HepG2 (cell line): ENCODE measurements around the gene DLL4. TPM values are rescaled to one million over a fixed set of nuclear protein-coding genes. Genes with fewer than 3 reads are reported as not detected.

Experiments used
- AKNA ChIP-seq: sonication (generic); formaldehyde crosslinking; IDR thresholded peaks from 2 replicates; pipeline ENCODE4 v1.4.0; 2020; ENCODE audit warnings: missing genetic modification reagents, borderline replicate concordance
- GATA4 ChIP-seq: sonication (generic); IDR thresholded peaks from 2 replicates; pipeline ENCODE4 v1.6.1; 2016; ENCODE audit warnings: antibody characterized with exemption, low read depth, borderline replicate concordance
- IRF1 ChIP-seq: sonication (generic); formaldehyde crosslinking; IDR thresholded peaks from 2 replicates; pipeline ENCODE4 v1.4.0; 2020; ENCODE audit warnings: low read depth, mild to moderate bottlenecking, missing genetic modification reagents
- MEIS2 ChIP-seq: sonication (generic); formaldehyde crosslinking; IDR thresholded peaks from 2 replicates; pipeline ENCODE4 v1.9.0; 2021; ENCODE audit warnings: mild to moderate bottlenecking, missing genetic modification reagents
- NFRKB ChIP-seq: fragments of 450-650 bp; IDR thresholded peaks from 2 replicates; pipeline ENCODE4 v1.6.1; 2017
- POGK ChIP-seq: sonication (generic); formaldehyde crosslinking; conservative IDR thresholded peaks from 2 replicates; pipeline ENCODE4 v1.8.0; 2022; ENCODE audit warnings: mild to moderate bottlenecking, moderate library complexity, missing genetic modification reagents
- RELA ChIP-seq: sonication (generic); formaldehyde crosslinking; IDR thresholded peaks from 2 replicates; pipeline ENCODE4 v1.4.0; 2020; ENCODE audit warnings: missing genetic modification reagents
- TCF7 ChIP-seq: sonication (generic); IDR thresholded peaks from 2 replicates; pipeline ENCODE4 v1.6.1; 2016; ENCODE audit warnings: antibody characterized with exemption, low read depth
- TRIM24 ChIP-seq: sonication (generic); formaldehyde crosslinking; IDR thresholded peaks from 2 replicates; pipeline ENCODE4 v1.8.0; 2022; ENCODE audit warnings: mild to moderate bottlenecking, missing genetic modification reagents
- ZBTB3 ChIP-seq: sonication (generic); formaldehyde crosslinking; IDR thresholded peaks from 2 replicates; pipeline ENCODE4 v1.4.0; 2020; ENCODE audit warnings: low read depth, mild to moderate bottlenecking, moderate library complexity, missing genetic modification reagents, borderline replicate concordance
- ZFP82 ChIP-seq: sonication (generic); formaldehyde crosslinking; IDR thresholded peaks from 2 replicates; pipeline ENCODE4 v1.5.1; 2020; ENCODE audit warnings: mild to moderate bottlenecking, missing genetic modification reagents, borderline replicate concordance
- ZMAT3 ChIP-seq: sonication (generic); formaldehyde crosslinking; conservative IDR thresholded peaks from 2 replicates; pipeline ENCODE4 v1.7.0; 2021; ENCODE audit warnings: missing genetic modification reagents
- ZNF234 ChIP-seq: sonication (generic); formaldehyde crosslinking; conservative IDR thresholded peaks from 2 replicates; pipeline ENCODE4 v1.5.1; 2020; ENCODE audit warnings: mild to moderate bottlenecking, missing genetic modification reagents
- ZNF646 ChIP-seq: sonication (generic); formaldehyde crosslinking; IDR thresholded peaks from 2 replicates; pipeline ENCODE4 v1.9.0; 2021; ENCODE audit warnings: mild to moderate bottlenecking, missing genetic modification reagents
- polyA plus RNA-seq, 8 experiments: library from polyadenylated mRNA; depleted of rRNA in 3 of 8; stranded (reverse) in 7 of 8; unstranded in 1 of 8; fragments of >200 nt; fragmentation: Illumina TruSeq in 4 of 8; extraction: Trizol in 4 of 8; gene quantifications; 2 replicates each; pipeline versions ENCODE4 v1.2.1 to v1.2.3, GENCODE V29; 2011 to 2016; ENCODE audit warnings: low read depth in 4 of 8, missing spikeins in 1 of 8, mixed read lengths in 1 of 8; ENCODE audit not compliant: insufficient read depth in 1 of 8
- total RNA-seq, 5 experiments: library from RNA; depleted of rRNA; stranded (reverse); fragments of >200 nt; fragmentation: Illumina TruSeq; extraction: Trizol; gene quantifications; 2 replicates each; pipeline ENCODE4 v1.2.3, GENCODE V29; 2016; ENCODE audit warnings: low read depth in 1 of 5

The DLL4 gene
- total and polyA plus RNA-seq, 2 of the 13 experiments (the other 11 are each of a cell fraction or from before 2014, with no cell fraction given) = 0.20 to 0.25 TPM

GRCh38 chr15:40893733-40894680, 35.1 kb upstream of the DLL4 start, which contains the start of gene VPS18 (continued):
- TF ChIP-seq NFRKB (no peak), ZNF234 (CRISPR knock-in tag) (no peak), TRIM24 (no peak), IRF1 (CRISPR knock-in tag) (no peak), RELA (CRISPR knock-in tag) (no peak), ZFP82 (CRISPR knock-in tag) (no peak), ZMAT3 (CRISPR knock-in tag) (no peak), ZBTB3 (CRISPR knock-in tag) (no peak), ZNF646 (CRISPR knock-in tag) (no peak), GATA4 (no peak), TCF7 (no peak), MEIS2 (CRISPR knock-in tag) (0 out of 2 replicates have a peak, but pooled peaks have one; percentile 21), POGK (CRISPR knock-in tag) (no peak), AKNA (CRISPR knock-in tag) (no peak)
